HG03575 (cell line): Measurements from ENCODE around the gene DLL1.

ENCODE experiments used
- ATAC-seq: cut with Tn5 transposase; IDR thresholded peaks from one replicate; pipeline ENCODE4 v1.9.1; 2021; ENCODE audit not compliant: unreplicated experiment, insufficient number of reproducible peaks, low FRiP score; ENCODE audit errors: extremely low read depth

DLL1 gene

DNA sequence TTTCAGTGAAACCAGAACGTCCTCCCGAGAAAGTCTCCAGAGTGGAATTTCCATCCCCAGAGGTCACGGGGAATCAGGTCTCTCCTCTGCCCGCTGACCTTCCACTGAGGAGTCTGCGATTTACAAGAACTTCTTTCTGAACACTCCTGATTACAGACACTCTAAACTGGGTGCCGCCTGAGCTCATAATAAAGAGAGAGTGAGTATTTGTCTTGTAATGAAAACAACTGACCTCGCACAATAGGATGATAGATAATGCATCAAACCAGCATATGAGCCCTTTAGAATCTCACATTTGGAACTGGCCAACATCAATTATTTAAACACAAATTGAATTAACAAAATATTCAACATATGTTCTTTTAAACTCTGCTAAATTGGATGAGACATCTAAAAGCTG is 47.5 kb downstream of the DLL1 start:
- no peak for ATAC-seq

DNA sequence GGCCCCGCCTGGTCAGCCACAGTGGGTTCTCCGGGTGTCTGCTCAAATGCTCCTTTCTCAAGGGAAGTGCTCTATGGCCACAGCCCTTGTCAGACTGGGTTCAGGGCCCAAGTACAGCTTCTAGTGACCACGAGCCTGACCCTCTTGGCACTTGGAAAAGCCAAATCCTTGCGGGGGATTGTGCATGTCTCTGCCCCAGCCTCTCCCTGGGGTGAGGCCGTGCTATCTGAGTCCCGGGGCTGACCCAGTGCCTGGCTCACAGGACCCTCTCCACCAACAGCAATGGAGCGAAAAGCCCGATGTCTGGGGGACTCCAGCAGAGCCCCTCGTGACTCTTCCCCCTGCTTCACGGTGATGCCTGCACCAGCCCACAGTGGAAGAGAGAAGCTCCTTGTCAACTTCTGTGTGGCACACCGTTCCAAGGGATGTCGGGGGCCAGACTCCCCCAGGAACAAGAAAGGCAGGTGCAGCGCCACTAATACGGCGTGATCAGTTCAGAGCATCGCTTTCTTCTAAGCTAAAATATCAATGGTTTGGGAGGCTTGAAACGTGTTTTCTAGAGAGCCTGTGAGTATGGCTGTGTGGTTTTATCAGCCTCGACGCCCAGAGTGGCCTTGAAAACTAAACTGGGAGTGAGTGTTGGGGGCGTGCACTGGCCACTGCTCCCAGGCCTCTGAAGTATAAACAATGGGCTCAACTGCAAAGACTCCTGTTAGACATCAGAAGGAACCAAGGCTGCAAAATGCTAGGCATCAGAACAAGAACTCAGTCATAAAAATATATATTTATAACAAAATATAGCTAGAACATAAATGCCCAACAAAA is 51.9 kb downstream of the DLL1 start:
- no peak for ATAC-seq

DNA sequence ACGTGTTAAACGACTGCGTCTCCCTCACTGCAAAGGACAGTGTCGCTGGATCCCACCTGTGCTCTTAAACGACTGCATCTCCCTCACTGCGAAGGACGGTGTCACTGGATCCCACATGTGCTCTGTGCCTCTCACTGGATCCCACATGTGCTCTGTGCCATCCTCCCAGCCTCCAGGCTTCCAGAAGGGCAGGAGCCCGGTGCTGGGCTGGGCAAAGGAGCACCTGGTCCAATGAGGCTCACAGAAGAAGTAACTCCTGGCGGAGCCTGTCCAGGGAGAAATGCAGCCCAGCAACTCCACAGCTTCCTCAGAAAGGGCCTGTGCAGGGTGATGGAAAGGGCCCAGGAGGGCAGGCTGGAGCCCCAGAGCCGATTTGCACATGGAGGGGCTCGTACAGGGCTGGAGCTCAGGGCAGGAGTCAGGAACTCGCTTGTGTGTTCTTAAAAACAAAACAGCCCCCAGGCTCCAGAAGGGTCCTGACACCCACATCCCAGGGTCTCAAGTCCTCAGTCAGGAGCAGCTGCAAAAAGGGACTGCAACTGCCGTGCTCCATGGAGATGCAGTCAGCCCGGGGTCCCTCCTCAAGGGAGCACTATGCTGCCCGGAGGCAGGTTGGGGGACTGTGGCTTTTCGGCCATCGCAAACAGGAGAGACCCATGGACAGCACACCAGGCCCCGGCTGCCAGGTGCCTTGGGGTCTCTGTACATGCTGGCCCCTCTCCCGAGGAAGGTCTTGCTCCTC is 52.7 kb downstream of the DLL1 start:
- ATAC-seq: no peak

DNA sequence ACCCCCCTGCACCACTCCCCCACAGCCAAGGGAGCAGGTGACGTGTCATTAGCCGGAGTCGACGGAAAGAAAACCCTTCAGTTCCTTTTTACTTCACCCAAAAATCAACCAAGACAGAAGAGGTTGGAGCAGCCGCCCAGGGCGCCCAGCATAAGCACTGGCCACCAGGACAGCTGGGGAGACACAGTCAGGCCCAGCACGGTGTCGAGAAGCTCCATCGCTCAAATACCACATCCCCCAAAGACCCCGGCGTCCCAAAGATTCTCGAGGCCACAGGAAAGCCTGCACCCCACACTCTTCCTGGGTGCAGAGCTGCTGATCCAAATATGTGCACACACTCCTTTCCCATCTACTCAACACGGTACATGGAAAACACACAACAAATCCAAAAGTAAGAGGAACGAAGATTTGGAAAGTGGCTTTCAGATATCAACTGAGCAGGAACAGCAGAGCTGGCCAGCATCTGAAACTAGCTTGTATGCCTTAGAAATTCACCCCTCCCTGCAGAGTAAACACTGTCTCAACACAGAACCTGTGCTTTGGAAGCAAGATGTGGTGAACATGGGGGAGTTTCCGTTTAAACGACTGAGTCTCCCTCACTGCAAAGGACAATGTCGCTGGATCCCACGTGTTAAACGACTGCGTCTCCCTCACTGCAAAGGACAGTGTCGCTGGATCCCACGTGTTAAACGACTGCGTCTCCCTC is 54.6 kb downstream of the DLL1 start:
- ATAC-seq: no peak

DNA sequence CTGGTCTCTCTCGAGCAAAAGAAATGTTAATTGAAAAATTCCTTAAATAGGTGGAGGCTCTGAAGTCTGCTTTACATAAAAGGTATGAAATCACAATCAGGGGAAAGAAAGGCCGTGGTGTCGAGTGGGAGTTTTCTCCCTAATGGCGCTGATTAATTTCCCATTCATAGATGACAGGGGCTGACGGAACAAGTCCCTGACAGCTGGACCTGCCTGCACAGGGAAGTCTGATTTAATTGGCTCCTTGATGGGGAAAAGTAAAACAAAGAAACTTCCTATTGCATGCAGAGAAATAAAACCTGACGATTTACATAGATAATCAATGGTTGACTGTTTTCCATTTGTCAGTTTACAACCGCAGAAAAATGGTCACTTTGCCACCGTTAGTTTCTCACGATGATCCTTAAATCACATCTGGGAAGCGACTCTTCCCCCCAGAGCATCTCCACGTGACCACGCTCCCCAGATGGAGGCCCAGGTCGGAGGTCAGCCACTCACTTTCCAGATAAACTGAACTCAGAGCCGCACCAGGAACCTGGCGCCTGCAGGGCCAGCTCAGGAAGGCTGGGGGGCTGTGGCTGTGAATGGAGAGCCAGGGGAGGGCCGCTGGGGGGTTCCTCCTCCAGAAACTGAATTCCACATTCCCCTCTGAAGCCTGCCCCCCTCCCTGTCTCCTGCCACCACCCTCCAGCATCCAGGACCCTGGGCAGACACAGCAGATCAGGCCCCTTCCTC is 55.3 kb downstream of the DLL1 start:
- ATAC-seq: no peak

DNA sequence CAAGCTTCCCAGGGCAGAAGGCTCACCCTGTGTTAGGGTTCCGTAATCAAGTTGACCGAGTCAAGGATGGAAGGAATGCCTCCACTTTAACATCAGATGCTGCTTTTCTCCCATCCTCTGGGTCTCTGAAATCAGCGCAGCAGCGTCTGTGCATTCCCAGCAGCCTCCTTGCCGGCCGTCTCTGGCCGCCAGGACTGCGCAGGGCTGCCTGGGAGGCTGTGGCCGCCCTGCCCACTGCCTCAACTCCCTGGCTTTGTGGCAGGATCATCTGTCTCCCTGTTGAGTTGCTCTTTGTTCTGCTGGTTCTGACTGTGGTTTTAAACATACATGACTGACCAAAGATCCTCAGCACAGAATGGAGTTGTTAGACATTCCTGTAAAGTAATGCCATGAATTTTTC is 56.5 kb downstream of the DLL1 start:
- no peak for ATAC-seq

DNA sequence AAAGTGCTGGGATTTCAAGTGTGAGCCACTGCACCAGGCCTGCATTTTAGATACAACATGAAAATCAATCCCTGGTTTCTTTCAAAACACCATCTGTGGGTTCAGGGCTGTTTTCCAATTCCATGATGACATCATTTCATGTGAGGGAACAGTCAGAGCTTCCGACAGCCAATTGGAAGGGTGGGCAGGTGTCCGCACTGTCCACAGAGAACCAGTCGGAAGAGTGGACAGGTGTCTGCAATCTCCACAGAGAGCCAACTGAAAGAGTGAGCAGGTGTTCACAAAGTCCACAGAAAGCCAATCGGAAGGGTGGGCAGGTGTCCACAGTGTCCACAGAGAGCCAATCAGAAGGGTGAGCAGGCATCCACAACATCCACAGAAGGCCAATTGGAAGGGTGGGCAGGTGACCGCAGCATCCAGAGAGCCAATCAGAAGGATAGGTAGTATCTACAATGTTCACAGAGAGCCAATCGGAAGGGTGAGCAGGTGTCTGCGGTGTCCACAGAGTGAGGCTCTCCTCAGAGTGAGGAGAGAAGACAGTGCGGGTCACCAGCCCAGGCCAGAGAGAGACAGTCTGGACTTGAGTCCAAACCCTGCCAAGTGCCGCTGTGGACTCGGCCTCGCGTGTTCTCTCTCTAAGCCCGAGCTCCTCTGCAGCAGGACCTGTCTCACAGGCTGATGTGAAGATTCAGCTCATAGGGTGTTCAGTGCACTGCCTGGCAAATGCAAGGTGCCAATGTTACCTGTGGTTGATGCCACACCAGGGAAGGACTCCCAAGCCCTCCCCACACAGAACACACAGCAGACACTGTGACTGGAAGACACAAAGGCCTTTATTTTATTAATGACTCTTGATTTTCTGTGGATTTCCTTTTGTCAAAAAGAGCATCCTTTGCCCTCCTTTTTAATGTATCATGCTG is 57.3 kb downstream of the DLL1 start:
- ATAC-seq: no peak
